NCI-H526 (cell line): ENCODE results near the gene C1orf232.

Experiments
- DNase-seq, 2 experiments: peaks; one replicate each; lab custom pipeline; 2025; lab: John Stamatoyannopoulos, UW

Gene C1orf232

GRCh38 chr1:26168410-26169197, at the start of gene C1orf232:
TSS of gene C1orf232 (minus strand) at chr1:26168963. CDS start at chr1:26168499, 464 bp downstream.
- DNase-seq = no peak

GRCh38 chr1:26215246-26215645, 46.5 kb upstream of the C1orf232 start:
- DNase-seq = no peak

GRCh38 chr1:26213335-26213905, 44.7 kb upstream of the C1orf232 start:
- no peak for DNase-seq

GRCh38 chr1:26212726-26213125, 44.0 kb upstream of the C1orf232 start:
- no peak for DNase-seq

- no peak for DNase-seq
Observed at GRCh38 chr1:26210147-26210870, 41.5 kb upstream of the C1orf232 start.

- no peak for DNase-seq
Observed at GRCh38 chr1:26203642-26204318, 35.0 kb upstream of the C1orf232 start.

DNA sequence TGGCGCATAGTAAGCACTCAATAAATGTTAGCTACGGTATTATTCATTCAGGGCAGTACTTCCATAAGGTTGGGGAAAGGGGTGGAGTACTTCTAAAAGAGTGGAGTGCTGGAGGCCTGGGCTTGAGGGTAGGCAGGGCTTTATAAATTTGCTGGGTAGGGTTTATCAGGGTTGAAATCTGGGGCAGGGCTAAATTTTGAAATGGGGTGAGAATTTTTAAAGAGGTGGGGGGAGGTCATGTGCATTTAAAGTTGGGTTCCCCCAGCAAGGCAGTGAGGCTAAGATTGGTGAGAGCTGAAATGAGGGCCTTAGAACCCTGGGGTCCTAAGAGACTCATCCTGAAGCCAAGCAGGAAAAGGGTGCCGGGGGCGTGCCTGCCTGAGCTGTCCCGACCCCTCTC, 31.6 kb upstream of the C1orf232 start:
- no peak for DNase-seq

DNA sequence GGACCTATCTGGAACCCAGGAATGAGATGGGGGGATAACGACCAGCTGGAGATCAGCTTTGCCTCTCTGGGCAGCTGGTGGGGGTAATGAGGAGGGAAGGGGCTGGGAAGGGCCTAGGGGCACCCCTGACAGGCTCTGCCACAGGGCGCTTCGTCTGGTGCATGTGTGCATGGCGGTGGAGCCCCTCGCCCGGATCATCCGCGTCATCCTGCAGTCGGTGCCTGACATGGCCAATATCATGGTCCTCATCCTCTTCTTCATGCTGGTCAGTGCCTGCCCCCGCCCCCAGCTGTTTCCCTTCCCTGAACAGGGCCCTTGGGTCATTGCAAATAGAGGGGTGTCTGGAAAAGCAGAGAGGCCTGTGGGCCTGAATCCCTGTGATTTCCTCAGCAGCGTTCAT, 29.1 kb upstream of the C1orf232 start:
- DNase-seq = peak in 1 of 2 experiments; percentile 37

DNA sequence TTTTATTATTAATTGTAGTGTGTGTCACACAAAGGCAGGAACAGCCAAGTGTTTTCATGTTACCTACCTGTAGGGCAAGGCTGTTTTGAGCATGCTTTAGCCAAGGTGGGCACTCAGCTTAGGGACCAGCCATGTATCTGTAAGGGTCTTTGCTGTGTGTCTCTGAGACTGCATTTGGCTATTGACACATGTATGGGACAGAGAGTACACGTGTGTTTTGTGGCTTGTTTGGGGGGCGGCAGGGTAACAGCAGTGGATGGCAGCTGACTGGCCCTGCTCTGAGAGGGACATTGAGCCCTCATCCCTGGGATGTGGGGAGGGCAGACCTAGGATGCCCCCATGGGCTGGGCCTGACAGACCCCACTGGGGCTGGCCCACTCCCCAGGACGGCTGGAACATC, 28.5 kb upstream of the C1orf232 start:
- no peak for DNase-seq

DNA sequence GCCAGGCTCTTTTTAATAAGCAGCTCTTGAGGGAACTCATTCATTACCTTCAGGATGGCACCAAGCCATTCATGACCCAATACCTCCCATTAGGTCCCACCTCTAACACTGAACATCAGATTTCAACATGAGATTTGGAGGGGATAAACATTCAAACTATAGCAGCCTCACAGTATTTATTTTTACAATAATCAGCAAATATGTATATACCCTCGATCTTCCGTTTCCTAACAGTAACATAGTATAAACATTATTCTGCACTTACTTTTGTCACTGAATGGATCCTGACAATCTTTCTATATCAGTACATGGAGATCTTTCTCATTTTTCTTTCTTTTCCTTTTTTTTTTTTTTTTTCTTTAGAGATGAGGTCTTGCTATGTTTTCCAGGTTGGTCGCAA, 27.0 kb upstream of the C1orf232 start:
- DNase-seq = no peak

DNA sequence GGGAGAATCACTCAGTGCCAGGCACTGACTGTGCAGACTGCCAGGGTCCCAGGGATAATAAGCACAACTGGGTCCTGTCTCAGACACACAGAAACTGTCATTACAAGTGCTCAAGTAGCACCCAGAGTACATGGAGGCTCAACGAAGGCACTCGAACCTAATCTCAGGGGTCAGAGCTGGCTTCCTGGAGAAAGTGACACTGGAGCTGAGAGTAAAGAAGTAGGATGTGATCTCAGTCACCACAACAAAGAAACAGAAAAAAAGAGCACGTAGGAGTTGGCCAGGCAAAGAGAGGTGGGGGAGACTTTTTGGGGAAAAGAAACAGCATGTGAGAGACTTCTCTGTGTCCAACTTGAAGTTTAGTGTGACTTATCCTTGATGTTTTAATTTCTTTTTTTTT, 23.0 kb upstream of the C1orf232 start:
- DNase-seq = no peak

DNA sequence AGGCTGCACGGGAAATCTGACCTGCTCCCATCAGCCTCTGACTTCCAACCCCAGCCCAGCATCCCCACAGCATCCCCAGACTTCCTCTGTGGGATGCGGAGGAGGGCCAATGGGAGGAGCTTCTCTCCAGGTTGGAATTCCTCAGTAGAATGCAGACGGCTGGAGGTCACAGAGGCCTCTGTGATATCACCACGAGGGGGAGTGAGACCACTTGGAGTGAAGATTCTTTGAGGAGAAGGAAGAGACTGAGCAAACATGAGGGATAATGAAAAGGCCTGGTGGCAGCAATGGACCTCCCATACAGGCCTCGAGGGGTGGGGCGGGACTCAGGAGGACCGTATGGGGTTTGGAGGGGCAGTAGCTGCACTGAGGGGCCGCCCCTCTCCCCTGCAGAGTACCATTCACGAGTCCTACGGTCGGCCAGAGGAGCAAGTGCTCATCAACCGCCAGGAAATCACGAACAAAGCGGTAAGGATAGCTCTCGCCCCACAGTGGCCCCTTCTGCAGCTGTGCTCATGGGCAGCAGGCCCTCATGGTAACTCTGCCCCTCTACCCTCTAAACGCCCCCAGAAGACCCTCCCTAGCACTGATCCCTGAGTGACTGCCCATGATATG, 21.7 kb upstream of the C1orf232 start, which contains the start of gene CATSPER4:
CATSPER4 (plus strand) TSS at position 230 of the 615 bp plus-strand sequence; CDS start at position 256, 26 bp downstream.
- DNase-seq = peak in 1 of 2 experiments; percentile 64

GRCh38 chr1:26189751-26190275, 21.1 kb upstream of the C1orf232 start:
- DNase-seq = no peak

GRCh38 chr1:26189331-26189730, 20.6 kb upstream of the C1orf232 start:
- no peak for DNase-seq

DNA sequence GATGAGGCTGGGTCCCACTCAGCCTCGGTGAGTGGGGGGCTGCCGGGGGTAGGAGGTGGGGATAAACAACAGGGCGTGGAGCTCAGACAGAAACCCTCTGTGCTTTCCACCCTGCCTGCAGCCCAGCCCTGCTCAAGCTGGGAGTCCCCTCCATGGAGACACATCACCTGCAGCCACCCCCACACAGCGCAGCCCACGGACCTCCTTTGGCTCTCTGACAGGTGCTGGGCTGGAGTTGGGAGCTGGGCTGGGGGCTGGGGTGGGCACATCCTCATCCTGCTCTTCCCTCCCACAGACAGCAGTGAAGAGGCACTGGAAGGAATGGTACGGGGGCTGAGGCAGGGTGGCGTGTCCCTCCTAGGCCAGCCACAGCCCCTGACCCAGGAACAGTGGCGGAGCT, 19.7 kb upstream of the C1orf232 start:
- no peak for DNase-seq

DNA sequence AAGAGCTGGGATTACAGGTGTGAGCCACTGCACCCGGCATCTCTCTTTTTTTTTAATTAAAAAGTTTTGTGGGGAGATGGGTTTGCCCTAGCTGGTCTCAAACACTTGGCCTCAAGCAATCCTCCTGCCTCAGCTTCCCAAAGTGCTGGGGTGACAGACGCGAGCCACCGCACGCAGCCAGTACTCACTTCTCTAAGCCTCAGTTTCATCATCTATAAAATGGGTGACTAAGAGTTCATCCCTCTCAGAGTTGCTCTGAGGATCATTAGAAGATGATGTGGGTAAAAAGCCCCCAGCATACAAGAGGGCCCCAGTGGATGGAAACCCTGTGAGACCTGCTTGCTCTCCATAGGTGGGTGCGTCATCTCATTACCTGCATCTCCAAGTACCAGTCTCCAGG, 19.1 kb upstream of the C1orf232 start:
- no peak for DNase-seq

GRCh38 chr1:26184883-26185282, 16.1 kb upstream of the C1orf232 start:
- no peak for DNase-seq

DNA sequence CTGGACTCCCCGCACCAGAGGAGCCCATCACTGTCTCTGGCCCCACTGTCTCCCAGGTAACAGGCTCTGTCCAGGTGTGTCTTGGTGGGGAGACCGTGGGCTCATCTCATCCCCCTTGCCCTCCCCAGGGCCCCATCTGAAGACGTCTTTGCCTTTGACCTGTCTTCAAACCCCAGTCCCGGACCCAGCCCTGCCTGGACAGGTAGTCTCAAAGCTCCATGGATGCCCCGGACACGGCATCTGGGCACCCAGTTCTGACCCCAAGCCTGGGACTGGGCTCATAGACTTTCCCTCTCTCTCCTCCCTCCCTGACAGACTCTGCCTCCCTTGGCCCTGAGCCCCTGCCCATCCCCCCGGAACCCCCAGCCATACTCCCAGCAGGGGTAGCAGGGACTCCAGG, 15.3 kb upstream of the C1orf232 start:
- DNase-seq = no peak

GRCh38 chr1:26182383-26182696, 13.6 kb upstream of the C1orf232 start:
- DNase-seq = no peak

GRCh38 chr1:26181586-26182382, 13.0 kb upstream of the C1orf232 start:
- no peak for DNase-seq

DNA sequence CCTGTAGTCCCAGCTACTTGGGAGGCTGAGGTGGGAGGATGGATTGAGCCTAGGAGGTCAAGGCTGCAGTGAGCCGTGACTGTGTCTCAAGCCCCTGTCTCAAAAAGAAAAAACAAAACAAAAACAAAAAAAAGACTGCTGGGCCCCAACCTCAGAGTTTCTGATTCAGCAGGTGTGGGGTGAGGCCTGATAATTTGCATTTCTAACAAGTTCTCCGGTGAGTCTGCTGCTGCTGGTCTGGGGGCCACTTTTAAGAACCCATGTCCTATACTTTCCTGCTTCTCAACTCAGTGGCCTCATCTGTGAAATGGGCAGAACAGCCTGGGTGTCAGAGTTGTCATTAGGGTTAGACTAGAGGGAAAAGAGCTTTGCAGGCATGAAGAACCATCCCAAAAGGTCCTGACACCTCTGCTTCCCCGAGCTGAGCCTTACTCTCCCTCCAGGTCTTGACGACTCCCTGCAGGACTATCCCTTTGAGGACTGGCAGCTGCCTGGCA, 11.3 kb upstream of the C1orf232 start:
- DNase-seq = no peak
